Adrenal gland (tissue), 12 donors: ENCODE measurements around the gene TSHZ2. TPM values are rescaled to one million over a fixed set of nuclear protein-coding genes. Genes with fewer than 3 reads are reported as not detected.

Experiments
- DNase-seq, 7 donors: peaks; one replicate each; pipeline ENCODE4 v3.0.0-alpha.2; 2019 to 2020
- H3K27ac ChIP-seq, 5 donors: fragments of 200-600 bp; sonication (generic) in 4 of 5; 1 replicate in 3 of 5; 2 replicates in 2 of 5; pipeline versions ENCODE4 v1.5.1 to v1.8.0; 2016 to 2020; ENCODE audit warnings: mild to moderate bottlenecking in 1 of 5
- H3K27me3 ChIP-seq: fragments of 200-600 bp; 2 replicates; pipeline ENCODE4 v1.8.0; 2021
- H3K36me3 ChIP-seq, 2 donors: fragments of 200-600 bp; replicated peaks in 1 of 2; 1 replicate in 1 of 2; 2 replicates in 1 of 2; pipeline versions ENCODE4 v1.5.1 to v1.8.0; 2018 to 2022
- H3K4me1 ChIP-seq, 2 donors: fragments of 200-600 bp; replicated peaks in 1 of 2; 1 replicate in 1 of 2; 2 replicates in 1 of 2; pipeline versions ENCODE4 v1.5.1 to v1.8.0; 2018 to 2021
- H3K4me3 ChIP-seq, 4 donors: fragments of 200-600 bp; sonication (generic) in 3 of 4; one replicate each; pipeline ENCODE4 v1.5.1; 2016 to 2018
- H3K9me3 ChIP-seq, 3 donors: fragments of 200-600 bp; sonication (generic) in 1 of 3; replicated peaks in 1 of 3; 1 replicate in 2 of 3; 2 replicates in 1 of 3; pipeline versions ENCODE4 v1.5.1 to v1.8.0; 2016 to 2021
- POLR2A ChIP-seq, 2 donors: fragments of 450-650 bp; IDR thresholded peaks; one replicate each; pipeline ENCODE4 v1.6.1; 2017; ENCODE audit warnings: antibody characterized with exemption in 2 of 2, mild to moderate bottlenecking in 2 of 2, moderate library complexity in 1 of 2
- WGBS, 4 donors: extraction: QIAGEN DNeasy Blood & Tissue Kit in 2 of 4; methylation state at CpG; one replicate each; pipeline versions ENCODE4 v1.1.5 to v1.1.7; 2013 to 2017; 5-methylcytosine and 5-hydroxymethylcytosine counted together
- intact Hi-C, 2 donors: fragments of 100-400 bp; cut with DNase I; formaldehyde crosslinking; loops; one replicate each; pipeline versions ENCODE4 v1.14.1 to v1.15.0; 2022 to 2023
- polyA plus RNA-seq, 3 donors: library from polyadenylated mRNA; stranded (reverse); fragments of 200-250 nt in 2 of 3; fragments of 350-450 nt in 1 of 3; fragmentation: Illumina TruSeq in 1 of 3; extraction: RNeasy Lipid Tissue Mini Kit (QIAGEN cat#74804) in 1 of 3; gene quantifications; one replicate each; pipeline ENCODE4 v1.2.3, GENCODE V29; 2013 to 2014
- total RNA-seq, 9 donors: library from RNA; depleted of rRNA in 4 of 9; stranded (reverse); fragments of >200 nt in 4 of 9; fragments of 120-200 nt in 1 of 9; fragmentation: NEBNext Ultra II Directional in 1 of 9; extraction: Animal tissue kit (Norgen Biotek cat#: 25700) in 1 of 9; gene quantifications; one replicate each; pipeline versions ENCODE4 v1.1.0 to v1.2.4, GENCODE V29; 2013 to 2023
- TF ChIP-seq, protein P1 (sequence below), 6 experiments: fragments of 450-650 bp in 4 of 6; fragments of 200-600 bp in 2 of 6; sonication (generic) in 1 of 6; IDR thresholded peaks; 1 replicate in 5 of 6; 2 replicates in 1 of 6; pipeline versions ENCODE4 v1.5.1 to v1.8.0; 2016 to 2021; ENCODE audit warnings: antibody characterized with exemption in 6 of 6, mild to moderate bottlenecking in 2 of 6, moderate library complexity in 1 of 6
- donor health status: healthy with polysubstance abuse.
- donor health status: Bipolar disorder and iron deficiency.
- donor health status: DM: yes; HTN: yes; CAD: no.
- donor health status: DM: no; HTN: no; CAD: no.
- donor health status: DM: no; HTN: no; CAD: no.
- donor health status: DM: yes; HTN: yes; CAD: no.

Gene TSHZ2
- total and polyA plus RNA-seq, 12 donors, result 20.5 to 87.1 (median 52.4) TPM

DNA sequence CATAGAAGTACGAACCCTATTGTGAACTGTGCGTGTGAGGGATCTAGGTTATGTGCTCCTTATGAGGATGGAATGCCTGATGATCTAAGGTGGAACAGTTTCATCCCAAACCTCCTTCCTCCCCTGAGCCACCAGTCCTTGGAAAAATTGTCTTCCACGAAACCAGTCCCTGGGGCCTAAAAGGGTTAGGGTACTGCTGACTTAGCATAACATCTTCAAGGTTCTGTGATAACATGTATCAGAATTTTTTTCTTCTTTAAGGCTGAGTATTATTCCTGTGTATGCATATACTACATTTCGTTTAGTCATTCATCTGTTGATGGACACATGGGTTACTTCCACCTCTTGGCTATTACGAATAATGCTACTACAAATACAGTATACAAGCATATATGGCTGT, 80.2 kb downstream of the TSHZ2 start:
- Histone ChIP-seq H3K36me3 (no peaks in the 10 kb centered on the region), H3K4me3 (no peak overlapping the region), H3K4me1 (no peaks in the 10 kb centered on the region), H3K9me3 (no peaks in the 10 kb centered on the region), H3K27ac (no peak overlapping the region), H3K27me3 (no peaks in the 10 kb centered on the region)
- DNase-seq, result no peak
- TF ChIP-seq POLR2A (IDR thresholded peaks at IDR 0.05), result no peak
- TF ChIP-seq, protein P1, sequence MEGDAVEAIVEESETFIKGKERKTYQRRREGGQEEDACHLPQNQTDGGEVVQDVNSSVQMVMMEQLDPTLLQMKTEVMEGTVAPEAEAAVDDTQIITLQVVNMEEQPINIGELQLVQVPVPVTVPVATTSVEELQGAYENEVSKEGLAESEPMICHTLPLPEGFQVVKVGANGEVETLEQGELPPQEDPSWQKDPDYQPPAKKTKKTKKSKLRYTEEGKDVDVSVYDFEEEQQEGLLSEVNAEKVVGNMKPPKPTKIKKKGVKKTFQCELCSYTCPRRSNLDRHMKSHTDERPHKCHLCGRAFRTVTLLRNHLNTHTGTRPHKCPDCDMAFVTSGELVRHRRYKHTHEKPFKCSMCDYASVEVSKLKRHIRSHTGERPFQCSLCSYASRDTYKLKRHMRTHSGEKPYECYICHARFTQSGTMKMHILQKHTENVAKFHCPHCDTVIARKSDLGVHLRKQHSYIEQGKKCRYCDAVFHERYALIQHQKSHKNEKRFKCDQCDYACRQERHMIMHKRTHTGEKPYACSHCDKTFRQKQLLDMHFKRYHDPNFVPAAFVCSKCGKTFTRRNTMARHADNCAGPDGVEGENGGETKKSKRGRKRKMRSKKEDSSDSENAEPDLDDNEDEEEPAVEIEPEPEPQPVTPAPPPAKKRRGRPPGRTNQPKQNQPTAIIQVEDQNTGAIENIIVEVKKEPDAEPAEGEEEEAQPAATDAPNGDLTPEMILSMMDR (IDR thresholded peaks at IDR 0.05), result no peak
- WGBS, 4 donors, result 86 to 96% (median 92%) methylated on average over 5 of the region's 5 CpGs
- intact Hi-C loops, result no loop called here

DNA sequence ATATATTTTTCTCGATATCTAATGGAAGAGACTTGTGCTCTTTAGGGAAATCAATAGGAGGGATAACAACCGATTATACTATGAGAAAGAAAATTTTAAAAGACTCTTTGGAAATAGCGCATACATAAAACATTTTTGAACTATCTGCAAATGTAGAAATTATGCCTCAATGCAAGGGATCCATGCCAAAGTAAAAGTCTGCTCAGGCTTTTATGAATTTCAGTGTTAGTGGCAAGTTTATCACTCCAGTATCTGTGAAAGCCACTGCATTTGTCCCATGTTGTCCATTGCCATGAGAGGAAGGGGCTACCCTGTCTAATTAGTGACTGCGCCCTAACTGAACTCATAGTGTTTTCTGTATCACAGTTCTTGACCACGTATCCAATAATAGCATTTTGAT, 81.4 kb downstream of the TSHZ2 start:
- H3K4me3 ChIP-seq, result no peak overlapping the region
- no peak overlapping the region for H3K27ac ChIP-seq
- intact Hi-C loops, result no loop called here
- no peaks in the 10 kb centered on the region for H3K9me3 ChIP-seq
- no peak for TF ChIP-seq POLR2A (IDR thresholded peaks at IDR 0.05)
- TF ChIP-seq, protein P1 (IDR thresholded peaks at IDR 0.05), result no peak
- H3K36me3 ChIP-seq, result no peaks in the 10 kb centered on the region
- no peaks in the 10 kb centered on the region for H3K27me3 ChIP-seq
- DNase-seq, result no peak
- 91 to 95% (median 93%) methylated on average over 5 of the region's 5 CpGs for WGBS, 4 donors
- no peaks in the 10 kb centered on the region for H3K4me1 ChIP-seq

DNA sequence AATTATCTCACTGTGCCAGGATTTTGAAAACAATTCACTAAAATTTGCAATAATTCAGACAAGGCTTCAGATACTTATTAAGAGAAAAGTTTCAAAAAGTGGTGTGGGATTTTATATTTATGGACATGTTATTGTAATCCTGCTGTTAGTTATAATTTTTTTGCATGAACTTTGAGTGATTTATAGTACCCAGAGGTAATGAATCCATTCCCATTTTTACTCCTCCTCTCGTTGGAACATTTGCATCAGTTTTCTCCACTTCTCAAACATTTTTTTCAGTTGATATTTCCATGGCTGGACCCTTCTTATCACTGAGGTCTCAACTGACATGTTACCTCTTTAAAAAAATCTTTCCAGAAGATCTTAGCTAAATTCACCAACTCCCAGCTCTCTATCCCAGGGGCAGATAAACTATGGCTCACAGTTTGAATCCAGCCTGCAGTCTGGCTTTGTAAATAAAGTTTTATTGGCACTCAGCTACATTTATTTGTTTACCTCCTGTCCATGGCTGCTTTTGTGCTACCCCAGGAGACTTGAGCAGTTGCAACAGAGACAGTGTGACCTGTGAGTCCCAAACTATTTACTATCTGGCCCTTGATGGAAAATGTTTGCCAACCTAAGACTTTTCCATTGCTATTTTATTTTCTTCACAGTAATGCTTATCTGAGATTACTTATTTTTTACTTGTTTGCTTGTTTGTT, 83.4 kb downstream of the TSHZ2 start:
- Histone ChIP-seq H3K27me3 (no peaks in the 10 kb centered on the region), H3K27ac (no peak overlapping the region), H3K4me3 (no peak overlapping the region), H3K36me3 (no peaks in the 10 kb centered on the region), H3K9me3 (no peaks in the 10 kb centered on the region), H3K4me1 (no peaks in the 10 kb centered on the region)
- 42 to 63% (median 59%) methylated on average over 1 of the region's 1 CpG for WGBS, 4 donors
- intact Hi-C loops, result no loop called here
- no peak for DNase-seq
- TF ChIP-seq, protein P1 (IDR thresholded peaks at IDR 0.05), result no peak
- no peak for TF ChIP-seq POLR2A (IDR thresholded peaks at IDR 0.05)

DNA sequence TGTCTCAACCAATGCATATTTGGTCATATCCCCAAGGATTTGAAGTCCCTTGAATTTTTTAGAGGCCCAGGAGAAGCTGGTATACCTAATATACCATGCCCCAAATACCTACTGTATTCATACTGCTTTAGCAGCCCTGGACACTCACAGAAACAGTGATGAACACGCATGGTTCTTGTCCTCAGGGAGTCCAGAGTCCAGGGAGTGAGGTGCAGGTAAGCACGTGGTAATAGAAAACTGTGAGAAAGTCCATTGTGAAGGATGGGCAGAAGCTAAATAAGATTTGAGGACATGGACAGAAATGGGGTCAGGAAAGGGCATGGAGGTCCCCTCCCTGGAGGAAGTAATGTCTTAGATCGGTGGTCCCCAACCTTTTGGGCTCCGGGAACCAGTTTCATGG, 85.4 kb downstream of the TSHZ2 start:
- DNase-seq, result no peak
- no peak overlapping the region for H3K4me3 ChIP-seq
- peaks cover 0 to 12% of the 10 kb centered on the region in 2 donors for H3K4me1 ChIP-seq
- H3K9me3 ChIP-seq, result no peaks in the 10 kb centered on the region
- 89 to 99% (median 94%) methylated on average over 4 of the region's 4 CpGs for WGBS, 4 donors
- H3K36me3 ChIP-seq, result no peaks in the 10 kb centered on the region
- TF ChIP-seq, protein P1 (IDR thresholded peaks at IDR 0.05), result no peak
- no peak for TF ChIP-seq POLR2A (IDR thresholded peaks at IDR 0.05)
- H3K27me3 ChIP-seq, result no peaks in the 10 kb centered on the region
- H3K27ac ChIP-seq, result no peak overlapping the region
- intact Hi-C loops, result no loop called here
